Activated CD8-positive, alpha-beta T cell treated with anti-CD3 and anti-CD28 coated beads for 36 hours (primary cell): ENCODE measurements around the gene MCU. TPM values are rescaled to one million over a fixed set of nuclear protein-coding genes. Genes with fewer than 3 reads are reported as not detected.
"Not testable (repeated sequence)": the region's sequence is repeated elsewhere in the genome, so short reads cannot be mapped to it uniquely, and the experiment has no call there.

Experiments
- ATAC-seq: fragments of 200-7000 bp; cut with Tn5 transposase; one replicate; pipeline ENCODE4 v1.10.0; 2021; ENCODE audit warnings: mild to moderate bottlenecking, moderate library complexity
- CTCF ChIA-PET: fragments of 350-600 bp; sonication (Branson Sonifier 250); formaldehyde crosslinking; loops from one replicate; lab custom pipeline; 2021; ENCODE audit warnings: antibody characterized with exemption; lab: Charles Lee
- POLR2A ChIA-PET: fragments of 350-600 bp; sonication (Branson Sonifier 250); formaldehyde crosslinking; loops from one replicate; lab custom pipeline; 2021; ENCODE audit warnings: antibody characterized with exemption; lab: Charles Lee
- DNase-seq: peaks from one replicate; pipeline ENCODE4 v3.0.0-alpha.2; 2020
- H3K27ac Mint-ChIP-seq: one replicate; pipeline ENCODE4 v1.8.0; 2021; ENCODE audit warnings: mild to moderate bottlenecking, mixed read lengths
- H3K27me3 Mint-ChIP-seq: one replicate; pipeline ENCODE4 v1.8.0; 2021; ENCODE audit warnings: mixed read lengths
- H3K36me3 Mint-ChIP-seq: one replicate; pipeline ENCODE4 v1.8.0; 2021; ENCODE audit warnings: low read depth, mixed read lengths
- H3K4me1 Mint-ChIP-seq: one replicate; pipeline ENCODE4 v1.8.0; 2021; ENCODE audit warnings: low read depth, mixed read lengths
- H3K4me3 Mint-ChIP-seq: one replicate; pipeline ENCODE4 v1.8.0; 2021; ENCODE audit warnings: mild to moderate bottlenecking, moderate library complexity, mixed read lengths
- H3K9me3 Mint-ChIP-seq: one replicate; pipeline ENCODE4 v1.8.0; 2021; ENCODE audit warnings: mixed read lengths
- intact Hi-C: fragments of 100-400 bp; cut with micrococcal nuclease; formaldehyde crosslinking; loops from one replicate; pipeline ENCODE4 v1.10.0; 2022
- total RNA-seq, 2 experiments: library from RNA; stranded (reverse); gene quantifications; one replicate each; pipeline ENCODE4 v1.2.3, GENCODE V29; 2021
- TF ChIP-seq, protein P1 (sequence below): fragments of 200-600 bp; IDR thresholded peaks from one replicate; pipeline ENCODE4 v1.8.0; 2022; ENCODE audit warnings: antibody characterized with exemption, mild to moderate bottlenecking

Gene MCU
- total RNA-seq, 2 experiments from 2014 or later: 17.1 to 18.3 TPM

DNA sequence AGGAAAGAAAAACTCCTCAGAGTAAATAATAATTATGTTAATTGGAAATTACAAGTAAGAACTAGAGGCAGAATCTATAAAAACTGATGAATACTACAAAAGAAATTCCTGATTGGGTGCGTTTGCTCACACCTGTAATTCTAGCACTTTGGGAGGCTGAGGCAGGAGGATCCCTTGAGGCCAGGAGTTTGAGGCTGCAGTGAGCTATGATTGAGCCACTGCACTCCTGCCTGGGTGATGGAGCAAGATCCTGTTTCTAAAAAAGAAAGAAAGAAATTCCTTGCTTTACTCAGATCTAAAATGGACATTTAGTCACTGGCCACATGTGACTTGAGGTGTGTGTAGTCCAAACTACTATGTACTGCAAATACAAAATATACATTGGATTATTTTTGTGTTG, 42.0 kb downstream of the MCU start:
- TF ChIP-seq, protein P1, sequence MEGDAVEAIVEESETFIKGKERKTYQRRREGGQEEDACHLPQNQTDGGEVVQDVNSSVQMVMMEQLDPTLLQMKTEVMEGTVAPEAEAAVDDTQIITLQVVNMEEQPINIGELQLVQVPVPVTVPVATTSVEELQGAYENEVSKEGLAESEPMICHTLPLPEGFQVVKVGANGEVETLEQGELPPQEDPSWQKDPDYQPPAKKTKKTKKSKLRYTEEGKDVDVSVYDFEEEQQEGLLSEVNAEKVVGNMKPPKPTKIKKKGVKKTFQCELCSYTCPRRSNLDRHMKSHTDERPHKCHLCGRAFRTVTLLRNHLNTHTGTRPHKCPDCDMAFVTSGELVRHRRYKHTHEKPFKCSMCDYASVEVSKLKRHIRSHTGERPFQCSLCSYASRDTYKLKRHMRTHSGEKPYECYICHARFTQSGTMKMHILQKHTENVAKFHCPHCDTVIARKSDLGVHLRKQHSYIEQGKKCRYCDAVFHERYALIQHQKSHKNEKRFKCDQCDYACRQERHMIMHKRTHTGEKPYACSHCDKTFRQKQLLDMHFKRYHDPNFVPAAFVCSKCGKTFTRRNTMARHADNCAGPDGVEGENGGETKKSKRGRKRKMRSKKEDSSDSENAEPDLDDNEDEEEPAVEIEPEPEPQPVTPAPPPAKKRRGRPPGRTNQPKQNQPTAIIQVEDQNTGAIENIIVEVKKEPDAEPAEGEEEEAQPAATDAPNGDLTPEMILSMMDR: no peak
- intact Hi-C loops: no loop called here
- ChIA-PET CTCF (no interaction called here), POLR2A (no interaction called here)
- Mint-ChIP-seq H3K4me1 (peaks cover 16% of the 10 kb centered on the region), H3K9me3 (no peaks in the 10 kb centered on the region), H3K27ac (no peak overlapping the region), H3K27me3 (no peaks in the 10 kb centered on the region), H3K36me3 (peaks cover 2% of the 10 kb centered on the region), H3K4me3 (no peak overlapping the region)
- ATAC-seq (no peak), DNase-seq (no peak)

DNA sequence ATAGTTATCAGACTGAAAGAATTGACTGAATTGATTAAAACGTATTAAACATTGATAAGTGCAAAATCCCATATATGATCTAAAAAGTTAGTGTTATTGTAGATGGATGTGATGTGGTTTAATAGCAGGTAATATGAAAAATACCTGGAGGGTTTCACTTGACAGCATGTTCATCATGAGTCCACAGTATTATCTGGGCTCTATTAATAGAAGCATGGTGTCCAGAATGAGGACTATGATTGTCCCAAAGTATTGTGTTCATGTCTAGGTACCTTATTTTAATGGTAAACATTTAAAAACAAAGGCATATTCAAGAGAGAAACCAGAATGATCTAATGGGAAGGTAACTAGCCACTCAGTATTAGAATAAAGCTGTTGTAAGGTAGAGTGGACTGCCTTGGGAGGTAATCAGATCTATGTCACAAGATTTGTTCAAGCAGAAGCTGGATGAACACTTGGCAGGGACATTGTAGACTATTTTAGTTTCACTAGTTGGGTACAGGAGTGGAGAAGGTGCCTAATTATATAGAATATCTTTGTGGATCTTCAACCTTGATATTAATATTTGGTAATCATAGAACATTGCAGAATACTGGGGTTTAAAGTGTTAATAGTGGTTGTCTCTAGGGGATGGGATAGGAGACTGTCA, 43.5 kb downstream of the MCU start:
- Mint-ChIP-seq H3K4me1 (peaks cover 9% of the 10 kb centered on the region), H3K9me3 (no peaks in the 10 kb centered on the region), H3K4me3 (no peak overlapping the region), H3K27ac (no peak overlapping the region), H3K27me3 (no peaks in the 10 kb centered on the region), H3K36me3 (peaks cover 2% of the 10 kb centered on the region)
- ATAC-seq (no peak), DNase-seq (no peak)
- intact Hi-C loops: no loop called here
- TF ChIP-seq, protein P1: no peak
- ChIA-PET POLR2A (no interaction called here), CTCF (no interaction called here)

DNA sequence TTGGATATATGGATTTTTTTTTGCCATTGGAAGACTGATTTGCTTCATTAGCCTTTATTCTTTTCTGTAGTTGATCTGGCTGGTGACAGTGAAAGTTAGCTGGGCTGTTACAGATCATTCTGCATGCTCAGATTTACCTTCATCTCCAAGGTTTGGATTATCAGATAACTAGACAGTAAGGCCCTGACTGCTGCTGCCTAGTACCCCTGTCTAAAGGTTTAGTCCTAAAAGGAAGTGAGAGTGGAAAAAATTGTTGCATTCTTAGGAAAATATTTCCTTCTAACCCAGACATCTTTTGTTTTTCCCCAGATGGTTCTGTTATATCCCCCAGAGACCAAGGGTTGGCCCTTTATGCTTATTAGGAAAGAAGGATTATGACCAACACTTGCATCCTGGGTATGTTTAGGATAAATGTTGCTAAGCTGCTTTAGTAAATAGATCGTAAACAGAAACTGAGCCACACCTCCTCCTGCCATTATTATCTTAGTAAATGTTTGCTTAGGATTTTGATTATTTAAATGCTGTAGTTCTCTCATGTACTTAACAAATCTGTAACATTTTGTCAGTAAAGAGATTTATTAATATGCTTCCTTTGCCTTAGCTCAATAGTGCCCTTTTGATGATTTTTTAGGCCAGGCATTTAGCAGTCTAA, 44.4 kb downstream of the MCU start:
- Mint-ChIP-seq H3K4me3 (no peak overlapping the region), H3K4me1 (peaks cover 11% of the 10 kb centered on the region), H3K36me3 (peaks cover 2% of the 10 kb centered on the region), H3K9me3 (no peaks in the 10 kb centered on the region), H3K27me3 (no peaks in the 10 kb centered on the region), H3K27ac (no peak overlapping the region)
- TF ChIP-seq, protein P1: no peak
- ATAC-seq (no peak), DNase-seq (no peak)
- POLR2A ChIA-PET: interaction anchor here (0.6 kb wide), 1 partner anchor 43 kb away, joined by 3 read pairs; no protein-coding TSS in a partner anchor
- intact Hi-C loops: no loop called here
- CTCF ChIA-PET: no interaction called here

DNA sequence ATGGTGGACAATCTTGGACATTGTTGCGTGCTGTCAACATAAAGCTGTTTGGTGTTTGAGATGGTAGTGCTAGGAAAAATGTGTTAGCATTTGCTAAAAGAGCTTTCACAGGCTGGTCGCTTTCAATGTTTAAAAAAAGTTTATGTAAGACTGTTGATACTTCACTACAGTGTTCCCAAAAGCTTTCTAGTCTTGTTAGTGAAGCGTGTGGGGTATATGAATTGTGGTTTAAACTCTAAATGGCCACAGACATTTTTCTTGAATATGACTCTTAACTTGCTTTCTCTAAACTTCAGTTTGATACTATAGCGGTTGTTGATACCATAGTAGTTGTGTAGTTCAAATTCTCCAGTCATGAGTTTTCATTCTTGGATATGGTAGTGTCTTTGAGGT, 44.9 kb downstream of the MCU start:
- no peak overlapping the region for H3K4me3 Mint-ChIP-seq
- H3K27ac Mint-ChIP-seq: no peak overlapping the region
- no peaks in the 10 kb centered on the region for H3K9me3 Mint-ChIP-seq
- POLR2A ChIA-PET: interaction anchor here (0.6 kb wide), 1 partner anchor 44 kb away, joined by 3 read pairs; no protein-coding TSS in a partner anchor
- no peaks in the 10 kb centered on the region for H3K27me3 Mint-ChIP-seq
- CTCF ChIA-PET: no interaction called here
- intact Hi-C loops: no loop called here
- TF ChIP-seq, protein P1: no peak
- peaks cover 11% of the 10 kb centered on the region for H3K4me1 Mint-ChIP-seq
- ATAC-seq (no peak), DNase-seq (no peak)
- no peaks in the 10 kb centered on the region for H3K36me3 Mint-ChIP-seq

DNA sequence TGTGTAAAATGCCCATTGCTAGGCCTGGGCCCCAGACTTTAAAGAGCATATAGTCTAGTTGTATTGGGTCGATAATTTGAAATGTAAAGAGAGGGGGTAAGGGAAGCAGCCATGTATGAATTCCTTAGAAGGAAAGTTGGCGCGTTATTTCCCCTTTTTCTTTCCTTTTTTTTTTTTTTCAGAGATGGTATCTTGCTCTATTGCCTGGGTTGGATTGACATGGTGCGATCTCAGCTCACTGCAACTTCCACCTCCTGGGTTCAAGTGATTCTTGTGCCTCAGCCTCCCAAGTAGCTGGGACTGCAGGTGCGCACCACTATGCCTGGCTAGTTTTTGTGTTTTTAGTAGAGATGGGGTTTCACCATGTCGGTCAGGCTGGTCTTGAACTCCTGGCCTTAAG, 45.4 kb downstream of the MCU start:
- H3K9me3 Mint-ChIP-seq, DNase-seq, H3K27me3 Mint-ChIP-seq, intact Hi-C loops, H3K4me3 Mint-ChIP-seq, ATAC-seq, H3K27ac Mint-ChIP-seq, H3K36me3 Mint-ChIP-seq: not testable (repeated sequence)
- CTCF ChIA-PET: interaction anchor here (0.8 kb wide), 1 partner anchor 173 kb away, joined by 3 read pairs; no protein-coding TSS in a partner anchor
- POLR2A ChIA-PET: interaction anchor here (0.6 kb wide), 1 partner anchor 44 kb away, joined by 3 read pairs; no protein-coding TSS in a partner anchor
- H3K4me1 Mint-ChIP-seq: peaks cover 11% of the 10 kb centered on the region
